Uterus (tissue), 2 donors: Measurements from ENCODE around the gene ADIPOQ.

Experiments
- CTCF ChIP-seq, 4 experiments: fragments of 200-600 bp in 2 of 4; fragments of 450-650 bp in 2 of 4; sonication (generic) in 2 of 4; IDR thresholded peaks; one replicate each; pipeline ENCODE4 v1.5.1; 2016 to 2019; ENCODE audit warnings: antibody characterized with exemption in 4 of 4, mild to moderate bottlenecking in 2 of 4, moderate library complexity in 1 of 4
- POLR2A ChIP-seq, 2 donors: fragments of 450-650 bp; IDR thresholded peaks; one replicate each; pipeline ENCODE4 v1.6.1; 2016; ENCODE audit warnings: antibody characterized with exemption in 2 of 2, mild to moderate bottlenecking in 1 of 2, moderate library complexity in 1 of 2

- no peak for TF ChIP-seq CTCF (IDR thresholded peaks at IDR 0.05)
- no peak for TF ChIP-seq POLR2A (IDR thresholded peaks at IDR 0.05)
Measured at GRCh38 chr3:186845756-186846155, 3.2 kb downstream of the ADIPOQ start.
